Measurements from ENCODE around the gene RNF213.

Gene RNF213

DNA sequence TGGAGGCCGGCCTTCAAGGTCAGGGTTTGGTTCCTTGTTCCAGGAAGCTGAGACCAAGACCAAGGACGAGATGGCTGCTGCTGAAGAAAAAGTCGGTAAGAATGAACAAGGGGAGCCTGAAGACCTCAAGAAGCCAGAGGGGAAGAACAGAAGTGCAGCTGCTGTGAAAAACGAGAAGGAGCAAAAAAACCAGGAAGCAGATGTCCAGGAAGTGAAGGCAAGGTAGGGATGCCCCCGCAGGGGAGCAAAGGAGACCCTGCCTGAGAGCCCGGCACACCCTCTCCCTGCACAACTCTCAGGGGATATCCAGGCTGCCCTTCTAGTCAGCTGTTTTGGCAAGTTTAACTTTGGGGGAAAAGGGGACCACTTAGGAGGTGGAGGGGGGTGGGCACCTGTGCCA lies 29.0 kb downstream of the RNF213 start:
- peaks cover 44% of the 10 kb centered on the region; the same call in 1 of the 2 replicates for H3K36me3 ChIP-seq (ENCODE audit: insufficient read depth, low read length)
- no peaks in the 10 kb centered on the region for H3K9me3 ChIP-seq (ENCODE audit: insufficient read depth, low read depth, low read length)
- TF ChIP-seq EZH2phosphoT487 (IDR thresholded peaks at IDR 0.05; ENCODE audit: borderline replicate concordance): no peak
- TF ChIP-seq, protein P1, sequence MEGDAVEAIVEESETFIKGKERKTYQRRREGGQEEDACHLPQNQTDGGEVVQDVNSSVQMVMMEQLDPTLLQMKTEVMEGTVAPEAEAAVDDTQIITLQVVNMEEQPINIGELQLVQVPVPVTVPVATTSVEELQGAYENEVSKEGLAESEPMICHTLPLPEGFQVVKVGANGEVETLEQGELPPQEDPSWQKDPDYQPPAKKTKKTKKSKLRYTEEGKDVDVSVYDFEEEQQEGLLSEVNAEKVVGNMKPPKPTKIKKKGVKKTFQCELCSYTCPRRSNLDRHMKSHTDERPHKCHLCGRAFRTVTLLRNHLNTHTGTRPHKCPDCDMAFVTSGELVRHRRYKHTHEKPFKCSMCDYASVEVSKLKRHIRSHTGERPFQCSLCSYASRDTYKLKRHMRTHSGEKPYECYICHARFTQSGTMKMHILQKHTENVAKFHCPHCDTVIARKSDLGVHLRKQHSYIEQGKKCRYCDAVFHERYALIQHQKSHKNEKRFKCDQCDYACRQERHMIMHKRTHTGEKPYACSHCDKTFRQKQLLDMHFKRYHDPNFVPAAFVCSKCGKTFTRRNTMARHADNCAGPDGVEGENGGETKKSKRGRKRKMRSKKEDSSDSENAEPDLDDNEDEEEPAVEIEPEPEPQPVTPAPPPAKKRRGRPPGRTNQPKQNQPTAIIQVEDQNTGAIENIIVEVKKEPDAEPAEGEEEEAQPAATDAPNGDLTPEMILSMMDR (conservative IDR thresholded peaks at IDR 0.05; ENCODE audit: low read length): no peak
- H2AFZ ChIP-seq (ENCODE audit: low read length): no peak overlapping the region
- no peaks in the 10 kb centered on the region for H3K4me1 ChIP-seq (ENCODE audit: insufficient read depth, low read length, poor library complexity, severe bottlenecking)
- H3K4me2 ChIP-seq (ENCODE audit: low read depth, low read length, poor library complexity, severe bottlenecking): no peak overlapping the region
- no peak overlapping the region for H3K9ac ChIP-seq (ENCODE audit: low read depth, low read length, poor library complexity, severe bottlenecking)
- no peaks in the 10 kb centered on the region for H3K27me3 ChIP-seq (ENCODE audit: insufficient read depth, low read length, poor library complexity, severe bottlenecking)
- H3F3A ChIP-seq (ENCODE audit: low read depth): no peaks in the 10 kb centered on the region
- H4K20me1 ChIP-seq (ENCODE audit: insufficient read depth, low read length, poor library complexity, severe bottlenecking): no peaks in the 10 kb centered on the region
- H3K9me2 ChIP-seq (replicated peaks; ENCODE audit: low read depth, low read length): no peaks in the 10 kb centered on the region
- no peaks in the 10 kb centered on the region for H3K79me2 ChIP-seq (ENCODE audit: insufficient read depth, low read length)
- no peak overlapping the region for H3K4me3 ChIP-seq (ENCODE audit: low read length, poor library complexity, severe bottlenecking)

DNA sequence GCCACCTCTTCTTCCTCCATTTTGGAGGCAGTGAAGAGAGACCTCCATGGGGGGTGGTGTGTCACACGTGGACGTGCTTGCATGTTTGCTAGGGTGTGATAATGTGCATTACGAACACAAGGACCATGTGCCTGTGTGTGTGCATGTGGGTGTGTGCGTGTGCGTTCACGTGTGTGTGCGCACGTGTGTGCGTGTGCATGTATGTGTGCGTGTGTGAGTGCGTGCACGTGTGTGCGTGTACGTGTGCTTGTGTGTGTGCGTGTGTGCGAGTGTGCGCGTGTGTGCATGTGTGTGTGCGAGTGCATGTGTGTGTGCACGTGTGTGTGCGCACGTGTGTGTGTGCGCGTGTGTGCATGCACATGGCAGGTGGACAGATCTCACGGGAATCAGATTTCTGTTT lies 29.5 kb downstream of the RNF213 start:
- Histone ChIP-seq H3F3A (ENCODE audit: low read depth) (no peaks in the 10 kb centered on the region), H3K9me3 (ENCODE audit: insufficient read depth, low read depth, low read length) (no peaks in the 10 kb centered on the region), H3K36me3 (ENCODE audit: insufficient read depth, low read length) (peaks cover 49% of the 10 kb centered on the region; the same call in 1 of the 2 replicates), H3K4me1 (ENCODE audit: insufficient read depth, low read length, poor library complexity, severe bottlenecking) (no peaks in the 10 kb centered on the region), H4K20me1 (ENCODE audit: insufficient read depth, low read length, poor library complexity, severe bottlenecking) (no peaks in the 10 kb centered on the region), H3K9me2 (replicated peaks; ENCODE audit: low read depth, low read length) (no peaks in the 10 kb centered on the region), H3K27me3 (ENCODE audit: insufficient read depth, low read length, poor library complexity, severe bottlenecking) (no peaks in the 10 kb centered on the region), H3K4me3 (ENCODE audit: low read length, poor library complexity, severe bottlenecking) (no peak overlapping the region), H3K4me2 (ENCODE audit: low read depth, low read length, poor library complexity, severe bottlenecking) (no peak overlapping the region), H3K79me2 (ENCODE audit: insufficient read depth, low read length) (no peaks in the 10 kb centered on the region), H3K9ac (ENCODE audit: low read depth, low read length, poor library complexity, severe bottlenecking) (no peak overlapping the region), H2AFZ (ENCODE audit: low read length) (no peak overlapping the region)
- TF ChIP-seq EZH2phosphoT487 (IDR thresholded peaks at IDR 0.05; ENCODE audit: borderline replicate concordance): no peak

DNA sequence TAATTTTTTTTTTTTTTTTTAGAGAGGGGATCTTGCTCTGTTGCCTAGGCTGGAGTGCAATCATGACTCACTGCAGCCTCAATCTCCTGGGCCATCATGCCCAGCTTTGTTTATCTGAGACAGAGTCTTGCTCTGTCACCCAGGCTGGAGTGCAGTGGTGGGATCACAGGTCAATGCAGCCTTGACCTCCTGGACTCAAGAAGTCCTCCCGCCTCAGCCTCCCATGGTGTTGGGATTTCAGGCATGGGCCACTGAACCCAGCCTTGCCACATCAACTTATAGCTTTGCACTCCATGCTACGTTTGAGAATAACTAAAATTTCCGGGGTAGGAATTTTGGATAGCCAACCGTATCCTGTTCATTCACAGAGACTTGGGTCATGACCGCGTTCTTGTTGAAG lies 30.6 kb downstream of the RNF213 start:
- Histone ChIP-seq H3K4me1 (ENCODE audit: insufficient read depth, low read length, poor library complexity, severe bottlenecking) (no peaks in the 10 kb centered on the region), H3F3A (ENCODE audit: low read depth) (no peaks in the 10 kb centered on the region), H3K9me3 (ENCODE audit: insufficient read depth, low read depth, low read length) (no peaks in the 10 kb centered on the region), H3K36me3 (ENCODE audit: insufficient read depth, low read length) (peaks cover 60% of the 10 kb centered on the region; the same call in 1 of the 2 replicates), H3K4me3 (ENCODE audit: low read length, poor library complexity, severe bottlenecking) (no peak overlapping the region), H3K4me2 (ENCODE audit: low read depth, low read length, poor library complexity, severe bottlenecking) (no peak overlapping the region), H4K20me1 (ENCODE audit: insufficient read depth, low read length, poor library complexity, severe bottlenecking) (no peaks in the 10 kb centered on the region), H3K79me2 (ENCODE audit: insufficient read depth, low read length) (no peaks in the 10 kb centered on the region), H3K27me3 (ENCODE audit: insufficient read depth, low read length, poor library complexity, severe bottlenecking) (no peaks in the 10 kb centered on the region), H3K9me2 (replicated peaks; ENCODE audit: low read depth, low read length) (no peaks in the 10 kb centered on the region), H2AFZ (ENCODE audit: low read length) (no peak overlapping the region), H3K9ac (ENCODE audit: low read depth, low read length, poor library complexity, severe bottlenecking) (no peak overlapping the region)
- TF ChIP-seq, protein P1 (conservative IDR thresholded peaks at IDR 0.05; ENCODE audit: low read length): no peak
- no peak for TF ChIP-seq EZH2phosphoT487 (IDR thresholded peaks at IDR 0.05; ENCODE audit: borderline replicate concordance)
